ENCODE data around the gene IGSF3.

IGSF3 gene

DNA sequence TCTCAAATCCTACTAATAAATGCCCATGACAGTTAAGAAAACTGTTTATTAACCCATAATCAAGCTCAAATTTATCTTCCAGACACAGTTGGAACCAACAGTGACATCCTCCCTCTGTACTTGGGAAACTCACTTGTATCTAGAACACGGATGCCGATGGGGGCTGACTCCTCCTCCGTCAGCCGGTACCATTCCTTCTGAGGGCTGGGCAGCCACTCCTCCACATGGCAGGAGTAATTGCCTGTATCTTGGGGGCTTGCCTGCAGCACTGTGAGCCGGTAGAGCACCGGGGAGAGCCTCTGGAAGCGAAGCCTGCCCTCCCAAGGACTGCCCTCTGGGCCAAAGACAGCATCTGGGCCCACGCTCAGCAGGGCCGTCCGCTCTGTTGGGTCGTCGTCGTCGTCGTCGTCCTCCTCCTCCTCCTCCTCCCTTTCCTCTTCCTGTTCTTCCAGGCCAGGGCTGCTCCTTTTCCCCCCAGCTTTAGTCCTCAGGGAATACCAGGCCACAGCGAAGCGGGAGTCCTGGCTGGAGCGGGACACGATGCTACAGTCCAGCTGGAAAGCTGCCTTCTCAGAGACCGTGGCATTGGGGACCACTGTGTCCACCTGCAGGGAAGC lies 88.2 kb downstream of the IGSF3 start:
- no peak for DNase-seq (ENCODE audit: extremely low read depth, insufficient read length)
- Histone ChIP-seq H3K4me3 (replicated peaks; ENCODE audit: low read depth, low read length) (no peak overlapping the region), H3K27me3 (replicated peaks; ENCODE audit: control insufficient read depth, insufficient read depth, low read length) (no peaks in the 10 kb centered on the region), H3K36me3 (ENCODE audit: control insufficient read depth, insufficient read depth, low read length) (no peaks in the 10 kb centered on the region)
- TF ChIP-seq, protein P1, sequence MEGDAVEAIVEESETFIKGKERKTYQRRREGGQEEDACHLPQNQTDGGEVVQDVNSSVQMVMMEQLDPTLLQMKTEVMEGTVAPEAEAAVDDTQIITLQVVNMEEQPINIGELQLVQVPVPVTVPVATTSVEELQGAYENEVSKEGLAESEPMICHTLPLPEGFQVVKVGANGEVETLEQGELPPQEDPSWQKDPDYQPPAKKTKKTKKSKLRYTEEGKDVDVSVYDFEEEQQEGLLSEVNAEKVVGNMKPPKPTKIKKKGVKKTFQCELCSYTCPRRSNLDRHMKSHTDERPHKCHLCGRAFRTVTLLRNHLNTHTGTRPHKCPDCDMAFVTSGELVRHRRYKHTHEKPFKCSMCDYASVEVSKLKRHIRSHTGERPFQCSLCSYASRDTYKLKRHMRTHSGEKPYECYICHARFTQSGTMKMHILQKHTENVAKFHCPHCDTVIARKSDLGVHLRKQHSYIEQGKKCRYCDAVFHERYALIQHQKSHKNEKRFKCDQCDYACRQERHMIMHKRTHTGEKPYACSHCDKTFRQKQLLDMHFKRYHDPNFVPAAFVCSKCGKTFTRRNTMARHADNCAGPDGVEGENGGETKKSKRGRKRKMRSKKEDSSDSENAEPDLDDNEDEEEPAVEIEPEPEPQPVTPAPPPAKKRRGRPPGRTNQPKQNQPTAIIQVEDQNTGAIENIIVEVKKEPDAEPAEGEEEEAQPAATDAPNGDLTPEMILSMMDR (IDR thresholded peaks at IDR 0.05; ENCODE audit: insufficient read depth, low read length, poor library complexity, severe bottlenecking) = no peak

DNA sequence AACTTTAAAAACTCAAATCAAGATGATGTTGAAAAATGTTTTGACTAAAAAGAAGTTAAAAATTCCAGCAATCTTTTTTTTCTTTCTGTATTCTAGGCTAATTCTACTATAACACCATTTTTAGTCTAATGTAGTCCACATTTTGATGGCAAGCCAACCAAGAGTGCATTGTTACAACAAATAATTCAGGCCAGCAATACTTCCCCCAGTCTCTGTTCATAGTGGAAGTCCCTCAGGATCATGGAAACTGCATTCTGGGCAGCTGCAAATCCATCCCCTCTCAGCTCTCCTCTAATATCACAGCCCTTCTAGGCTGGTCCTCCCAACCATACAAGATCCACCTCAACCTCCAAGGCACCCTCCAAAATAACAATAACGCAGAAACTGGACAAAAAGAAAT lies 89.0 kb downstream of the IGSF3 start:
- TF ChIP-seq, protein P1 (IDR thresholded peaks at IDR 0.05; ENCODE audit: insufficient read depth, low read length, poor library complexity, severe bottlenecking) = no peak
- H3K27me3 ChIP-seq (replicated peaks; ENCODE audit: control insufficient read depth, insufficient read depth, low read length) = no peaks in the 10 kb centered on the region

DNA sequence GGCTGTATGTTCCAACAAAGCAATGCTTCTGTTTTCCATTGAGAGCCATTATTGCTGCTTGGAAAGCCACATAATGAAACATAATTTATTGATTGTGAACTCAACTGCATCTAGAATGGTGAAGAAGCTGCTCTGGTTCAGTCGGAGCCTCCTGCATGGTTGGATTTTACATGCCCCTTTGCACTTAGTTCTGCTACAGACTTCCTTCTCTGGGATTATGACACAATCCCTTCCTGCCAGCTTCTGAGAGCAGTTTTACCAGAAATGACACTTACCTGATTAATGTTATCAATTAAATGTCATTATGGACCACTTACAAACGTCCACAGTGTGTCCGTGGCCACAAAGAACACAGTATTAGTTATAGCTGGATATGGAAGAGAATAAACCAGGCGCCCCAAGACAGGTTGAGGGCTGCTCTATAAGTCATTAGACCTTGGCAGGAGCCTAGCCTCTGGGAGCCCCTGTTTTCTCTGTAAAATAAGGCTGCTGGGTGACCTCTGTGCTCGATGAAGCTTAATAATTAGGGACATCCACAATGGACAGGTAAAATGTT lies 89.7 kb downstream of the IGSF3 start:
- H3K36me3 ChIP-seq (ENCODE audit: control insufficient read depth, insufficient read depth, low read length) = no peaks in the 10 kb centered on the region

More for the DNA sequence above, 89.0 kb downstream of the IGSF3 start:
- DNase-seq (ENCODE audit: extremely low read depth, insufficient read length) = no peak
- H3K4me3 ChIP-seq (replicated peaks; ENCODE audit: low read depth, low read length) = no peak overlapping the region
- H3K36me3 ChIP-seq (ENCODE audit: control insufficient read depth, insufficient read depth, low read length) = no peaks in the 10 kb centered on the region

DNA sequence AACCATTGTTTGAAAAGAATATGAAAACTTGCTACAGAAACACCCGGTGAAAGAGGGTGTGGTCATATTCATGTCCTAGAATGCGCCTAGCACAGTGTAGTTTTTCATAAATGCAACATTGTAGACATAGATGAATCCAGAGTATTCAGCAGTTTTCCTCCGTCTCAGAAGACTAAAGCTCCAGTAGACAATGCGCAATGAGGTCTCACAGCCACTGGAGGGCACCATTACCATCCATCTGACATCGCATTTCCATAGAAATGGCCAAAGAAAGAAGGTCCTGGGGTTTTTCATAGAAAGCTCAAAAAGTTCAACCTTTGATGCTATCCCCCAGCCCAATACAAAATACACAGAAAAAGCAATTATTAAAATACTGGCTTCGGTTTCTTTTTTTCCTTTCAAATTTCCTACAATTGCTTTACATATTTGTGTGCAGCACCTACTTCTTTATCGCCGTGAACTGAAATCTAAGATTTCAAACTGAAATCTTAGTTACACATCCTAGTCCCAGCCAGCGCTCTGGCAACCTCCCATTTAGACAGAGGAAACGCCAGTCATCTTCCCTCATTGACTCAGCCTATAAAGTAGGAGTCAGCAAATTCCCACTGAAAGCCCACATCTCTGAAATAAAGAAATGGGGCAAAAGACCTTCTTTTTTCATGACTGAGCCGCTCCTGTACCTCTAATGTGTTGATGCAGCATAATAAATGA lies 92.8 kb downstream of the IGSF3 start:
- TF ChIP-seq, protein P1 (IDR thresholded peaks at IDR 0.05; ENCODE audit: insufficient read depth, low read length, poor library complexity, severe bottlenecking) = peak; percentile 83

More for the DNA sequence above, 89.7 kb downstream of the IGSF3 start:
- Histone ChIP-seq H3K27me3 (replicated peaks; ENCODE audit: control insufficient read depth, insufficient read depth, low read length) (no peaks in the 10 kb centered on the region), H3K4me3 (replicated peaks; ENCODE audit: low read depth, low read length) (no peak overlapping the region)
- TF ChIP-seq, protein P1 (IDR thresholded peaks at IDR 0.05; ENCODE audit: insufficient read depth, low read length, poor library complexity, severe bottlenecking) = no peak
- no peak for DNase-seq (ENCODE audit: extremely low read depth, insufficient read length)

DNA sequence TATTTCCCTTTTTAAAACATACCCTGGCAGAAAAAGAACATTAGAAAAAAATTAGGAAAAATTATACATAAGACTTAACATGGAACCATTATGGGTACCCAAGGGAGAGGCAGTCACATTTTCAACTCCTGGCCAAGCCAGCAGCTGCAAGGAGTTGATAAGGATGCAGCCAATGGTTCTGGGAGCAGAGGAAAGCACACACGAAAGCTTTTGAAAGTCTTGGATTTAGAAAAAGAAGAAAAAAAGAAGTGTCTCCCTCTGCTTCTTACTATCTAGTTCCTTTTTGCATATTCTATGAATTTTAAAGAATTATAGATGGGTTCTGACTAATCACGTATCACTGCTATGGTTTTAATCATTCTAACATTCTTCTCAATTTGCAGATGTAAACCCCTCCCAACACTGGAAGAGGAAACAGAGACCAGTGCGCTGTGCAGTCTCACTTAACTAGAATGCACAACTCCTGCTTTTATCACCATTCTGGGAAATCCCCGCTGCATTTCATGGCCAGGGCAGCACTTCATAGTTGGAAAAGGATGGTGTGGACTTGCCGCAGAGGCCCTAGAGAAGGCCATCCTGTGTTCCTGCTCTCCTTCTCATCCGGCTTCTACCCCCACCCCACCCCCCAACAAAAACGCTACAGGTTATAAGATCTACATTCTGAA lies 94.0 kb downstream of the IGSF3 start:
- no peak overlapping the region for H3K4me3 ChIP-seq (replicated peaks; ENCODE audit: low read depth, low read length)
- H3K36me3 ChIP-seq (ENCODE audit: control insufficient read depth, insufficient read depth, low read length) = no peaks in the 10 kb centered on the region
- TF ChIP-seq, protein P1 (IDR thresholded peaks at IDR 0.05; ENCODE audit: insufficient read depth, low read length, poor library complexity, severe bottlenecking) = no peak
- H3K27me3 ChIP-seq (replicated peaks; ENCODE audit: control insufficient read depth, insufficient read depth, low read length) = no peaks in the 10 kb centered on the region
- no peak for DNase-seq (ENCODE audit: extremely low read depth, insufficient read length)

More for the DNA sequence above, 92.8 kb downstream of the IGSF3 start:
- H3K27me3 ChIP-seq (replicated peaks; ENCODE audit: control insufficient read depth, insufficient read depth, low read length) = no peaks in the 10 kb centered on the region
- no peak overlapping the region for H3K4me3 ChIP-seq (replicated peaks; ENCODE audit: low read depth, low read length)
- H3K36me3 ChIP-seq (ENCODE audit: control insufficient read depth, insufficient read depth, low read length) = no peaks in the 10 kb centered on the region
- no peak for DNase-seq (ENCODE audit: extremely low read depth, insufficient read length)

All from GM06990 (cell line).